Neural cell (in vitro differentiated cells): ENCODE results near the gene C12orf54. TPM values are rescaled to one million over a fixed set of nuclear protein-coding genes. Genes with fewer than 3 reads are reported as not detected.
"Not testable (repeated sequence)": the region's sequence is repeated elsewhere in the genome, so short reads cannot be mapped to it uniquely, and the experiment has no call there.

Experiments used
- H2AFZ ChIP-seq: fragments of 200-600, 300-800 bp; sonication (generic), shearing (Covaris generic); 2 replicates; pipeline ENCODE4 v1.6.0; 2014; ENCODE audit warnings: low read depth, mild to moderate bottlenecking, antibody characterized with exemption, low read length, moderate library complexity
- H3F3A ChIP-seq: fragments of 200-600 bp; shearing (Covaris generic); 2 replicates; pipeline ENCODE4 v1.6.1; 2016; ENCODE audit warnings: mild to moderate bottlenecking, moderate library complexity, mixed read lengths, antibody characterized with exemption, low read length; ENCODE audit not compliant: insufficient read depth, poor library complexity, severe bottlenecking
- H3K27ac ChIP-seq: fragments of 200-600, 300-800 bp; sonication (generic), shearing (Covaris generic); 2 replicates; pipeline ENCODE4 v1.5.1; 2014; ENCODE audit warnings: mild to moderate bottlenecking, low read length, moderate library complexity
- H3K27me3 ChIP-seq: fragments of 300-800, 200-600 bp; sonication (generic), shearing (Covaris generic); 2 replicates; pipeline ENCODE4 v1.6.0; 2014; ENCODE audit warnings: mild to moderate bottlenecking, low read depth, low read length, moderate library complexity; ENCODE audit not compliant: insufficient read depth
- H3K36me3 ChIP-seq: fragments of 300-800, 200-600 bp; sonication (generic), shearing (Covaris generic); 2 replicates; pipeline ENCODE4 v1.5.1; 2014; ENCODE audit warnings: mild to moderate bottlenecking, antibody characterized with exemption, low read length, moderate library complexity; ENCODE audit not compliant: insufficient read depth
- H3K4me2 ChIP-seq: fragments of 300-800, 200-600 bp; sonication (generic), shearing (Covaris generic); 2 replicates; pipeline ENCODE4 v1.6.0; 2014; ENCODE audit warnings: mild to moderate bottlenecking, low read length
- H3K4me3 ChIP-seq: fragments of 300-800, 200-600 bp; sonication (generic), shearing (Covaris generic); 2 replicates; pipeline ENCODE4 v1.5.1; 2014; ENCODE audit warnings: mild to moderate bottlenecking, low read length, moderate library complexity
- H3K79me2 ChIP-seq: fragments of 200-600 bp; shearing (Covaris generic); replicated peaks from 2 replicates; pipeline ENCODE4 v1.6.0; 2014; ENCODE audit warnings: mild to moderate bottlenecking, low read length, moderate library complexity; ENCODE audit not compliant: insufficient read depth
- H3K9ac ChIP-seq: fragments of 300-800, 200-600 bp; sonication (generic), shearing (Covaris generic); 2 replicates; pipeline ENCODE4 v1.6.1; 2016; ENCODE audit warnings: mild to moderate bottlenecking, low read length, mixed read lengths
- H3K9me2 ChIP-seq: fragments of 200-600 bp; shearing (Covaris generic); 2 replicates; pipeline ENCODE4 v1.6.1; 2016; ENCODE audit warnings: mild to moderate bottlenecking, low read length, mixed read lengths; ENCODE audit not compliant: insufficient read depth
- H3K9me3 ChIP-seq: fragments of 200-600, 300-800 bp; sonication (generic), shearing (Covaris generic); 2 replicates; pipeline ENCODE4 v1.6.1; 2016; ENCODE audit warnings: mild to moderate bottlenecking, mixed run types, low read length, moderate library complexity, mixed read lengths
- H4K20me1 ChIP-seq: fragments of 200-600 bp; shearing (Covaris generic); 2 replicates; pipeline ENCODE4 v1.6.1; 2016; ENCODE audit warnings: mild to moderate bottlenecking, mixed run types; ENCODE audit not compliant: insufficient read depth
- CTCF ChIP-seq: fragments of 450-650 bp; IDR thresholded peaks from 2 replicates; pipeline ENCODE4 v1.5.1; 2014; ENCODE audit warnings: antibody characterized with exemption, mild to moderate bottlenecking, moderate library complexity; ENCODE audit not compliant: poor library complexity, severe bottlenecking
- EP300 ChIP-seq: fragments of 450-650 bp; conservative IDR thresholded peaks from 2 replicates; pipeline ENCODE4 v1.6.1; 2014; ENCODE audit warnings: antibody characterized with exemption, mild to moderate bottlenecking, moderate library complexity; ENCODE audit not compliant: poor library complexity, severe bottlenecking
- EZH2 ChIP-seq: fragments of 200-600, 300-800 bp; shearing (Covaris generic), sonication (generic); IDR thresholded peaks from 2 replicates; pipeline ENCODE4 v1.6.1; 2014; ENCODE audit warnings: antibody characterized with exemption, low read length, borderline replicate concordance, mild to moderate bottlenecking; ENCODE audit not compliant: insufficient read depth, poor library complexity, severe bottlenecking
- MXI1 ChIP-seq: fragments of 450-650 bp; conservative IDR thresholded peaks from 2 replicates; pipeline ENCODE4 v1.6.1; 2014; ENCODE audit warnings: antibody characterized with exemption, mild to moderate bottlenecking; ENCODE audit not compliant: poor library complexity, severe bottlenecking
- POLR2AphosphoS5 ChIP-seq: IDR thresholded peaks from 2 replicates; pipeline ENCODE4 v1.6.1; 2012
- RAD21 ChIP-seq: fragments of 450-650 bp; conservative IDR thresholded peaks from 2 replicates; pipeline ENCODE4 v1.6.1; 2014; ENCODE audit warnings: antibody characterized with exemption, mild to moderate bottlenecking, moderate library complexity
- REST ChIP-seq: IDR thresholded peaks from 2 replicates; pipeline ENCODE4 v1.6.1; 2012; ENCODE audit warnings: borderline replicate concordance
- SMC3 ChIP-seq: fragments of 450-650 bp; conservative IDR thresholded peaks from 2 replicates; pipeline ENCODE4 v1.6.1; 2014; ENCODE audit warnings: antibody characterized with exemption, mild to moderate bottlenecking, moderate library complexity; ENCODE audit not compliant: poor library complexity
- TAF1 ChIP-seq: IDR thresholded peaks from 2 replicates; pipeline ENCODE4 v1.6.1; 2012; ENCODE audit warnings: low read depth
- polyA plus RNA-seq: library from polyadenylated mRNA; depleted of rRNA; stranded (reverse); fragments of >200 nt; gene quantifications from 2 replicates; pipeline ENCODE4 v1.2.3, GENCODE V29; 2014

The C12orf54 gene
- polyA plus RNA-seq, 1 donor from 2014 or later: not detected

GRCh38 chr12:48506836-48507235 lies 24.5 kb downstream of the C12orf54 start:
- not testable (repeated sequence) for H3K79me2 ChIP-seq, H4K20me1 ChIP-seq, H3K4me2 ChIP-seq, H2AFZ ChIP-seq, H3K9me3 ChIP-seq, H3K9ac ChIP-seq, H3K36me3 ChIP-seq, H3K4me3 ChIP-seq, H3F3A ChIP-seq, H3K27ac ChIP-seq, H3K9me2 ChIP-seq, H3K27me3 ChIP-seq

- H3K4me3 ChIP-seq: no peak overlapping the region
- peaks cover 5% of the 10 kb centered on the region for H3K9me3 ChIP-seq
- H3K79me2 ChIP-seq: no peaks in the 10 kb centered on the region
- H3K36me3 ChIP-seq: no peaks in the 10 kb centered on the region
- no peak overlapping the region for H2AFZ ChIP-seq
- H3K9me2 ChIP-seq: no peaks in the 10 kb centered on the region
- no peaks in the 10 kb centered on the region for H3K27me3 ChIP-seq
- no peak overlapping the region for H3K27ac ChIP-seq
- no peaks in the 10 kb centered on the region for H3F3A ChIP-seq
- H4K20me1 ChIP-seq: no peaks in the 10 kb centered on the region
- H3K9ac ChIP-seq: no peak overlapping the region
- TF ChIP-seq MXI1 (no peak), CTCF (no peak), EZH2 (no peak), POLR2AphosphoS5 (no peak), REST (no peak), TAF1 (no peak), EP300 (no peak), RAD21 (no peak), SMC3 (no peak)
- no peak overlapping the region for H3K4me2 ChIP-seq
These were observed 26.7 kb downstream of the C12orf54 start for GRCh38 chr12:48508987-48509386.

GRCh38 chr12:48510111-48510510 lies 27.8 kb downstream of the C12orf54 start:
- peaks cover 5% of the 10 kb centered on the region for H3K9me3 ChIP-seq
- no peaks in the 10 kb centered on the region for H3K79me2 ChIP-seq

More at GRCh38 chr12:48510111-48510510, 27.8 kb downstream of the C12orf54 start:
- H3F3A ChIP-seq: no peaks in the 10 kb centered on the region
- H3K27ac ChIP-seq: no peak overlapping the region
- no peak overlapping the region for H3K4me2 ChIP-seq
- no peaks in the 10 kb centered on the region for H3K9me2 ChIP-seq
- H3K36me3 ChIP-seq: no peaks in the 10 kb centered on the region
- H3K27me3 ChIP-seq: no peaks in the 10 kb centered on the region
- H2AFZ ChIP-seq: no peak overlapping the region
- no peak overlapping the region for H3K9ac ChIP-seq
- no peaks in the 10 kb centered on the region for H4K20me1 ChIP-seq
- TF ChIP-seq POLR2AphosphoS5 (no peak), TAF1 (no peak), SMC3 (no peak), CTCF (no peak), EP300 (no peak), REST (no peak), RAD21 (no peak), EZH2 (no peak), MXI1 (no peak)
- no peak overlapping the region for H3K4me3 ChIP-seq
